Breast epithelium (tissue), 3 donors: Measurements from ENCODE around the gene SOS1.
"Not testable (repeated sequence)": the region's sequence is repeated elsewhere in the genome, so short reads cannot be mapped to it uniquely, and the experiment has no call there.

Experiments used
- POLR2A ChIP-seq: fragments of 450-650 bp; IDR thresholded peaks from one replicate; pipeline ENCODE4 v1.6.1; 2016; ENCODE audit warnings: antibody characterized with exemption, mild to moderate bottlenecking, moderate library complexity
- POLR2AphosphoS5 ChIP-seq, 3 donors: sonication (generic); formaldehyde crosslinking; IDR thresholded peaks; one replicate each; pipeline ENCODE4 v1.6.1; 2017; ENCODE audit warnings: antibody characterized with exemption in 3 of 3
- TF ChIP-seq, protein P1 (sequence below), 3 donors: fragments of 450-650 bp; IDR thresholded peaks; one replicate each; pipeline ENCODE4 v1.5.1; 2016 to 2017; ENCODE audit warnings: antibody characterized with exemption in 3 of 3, mild to moderate bottlenecking in 3 of 3, moderate library complexity in 3 of 3

DNA sequence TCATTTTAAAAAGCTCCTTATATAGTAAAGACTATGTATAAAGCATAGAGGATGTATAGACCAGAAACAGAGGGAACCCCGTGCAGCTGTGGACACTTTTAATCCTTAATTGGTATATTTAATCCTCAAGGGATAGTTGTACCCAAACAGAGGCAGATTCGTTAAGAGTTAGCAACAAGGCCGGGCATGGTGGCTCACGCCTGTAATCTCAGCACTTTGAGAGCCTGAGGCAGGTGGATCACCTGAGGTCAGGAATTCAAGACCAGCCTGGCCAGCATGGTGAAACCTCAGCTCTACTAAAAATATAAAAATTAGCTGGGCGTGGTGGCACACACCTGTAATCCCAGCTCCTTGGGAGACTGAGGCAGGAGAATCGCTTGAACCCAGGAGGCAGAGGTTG is 184.3 kb downstream of the SOS1 start:
- TF ChIP-seq, protein P1, sequence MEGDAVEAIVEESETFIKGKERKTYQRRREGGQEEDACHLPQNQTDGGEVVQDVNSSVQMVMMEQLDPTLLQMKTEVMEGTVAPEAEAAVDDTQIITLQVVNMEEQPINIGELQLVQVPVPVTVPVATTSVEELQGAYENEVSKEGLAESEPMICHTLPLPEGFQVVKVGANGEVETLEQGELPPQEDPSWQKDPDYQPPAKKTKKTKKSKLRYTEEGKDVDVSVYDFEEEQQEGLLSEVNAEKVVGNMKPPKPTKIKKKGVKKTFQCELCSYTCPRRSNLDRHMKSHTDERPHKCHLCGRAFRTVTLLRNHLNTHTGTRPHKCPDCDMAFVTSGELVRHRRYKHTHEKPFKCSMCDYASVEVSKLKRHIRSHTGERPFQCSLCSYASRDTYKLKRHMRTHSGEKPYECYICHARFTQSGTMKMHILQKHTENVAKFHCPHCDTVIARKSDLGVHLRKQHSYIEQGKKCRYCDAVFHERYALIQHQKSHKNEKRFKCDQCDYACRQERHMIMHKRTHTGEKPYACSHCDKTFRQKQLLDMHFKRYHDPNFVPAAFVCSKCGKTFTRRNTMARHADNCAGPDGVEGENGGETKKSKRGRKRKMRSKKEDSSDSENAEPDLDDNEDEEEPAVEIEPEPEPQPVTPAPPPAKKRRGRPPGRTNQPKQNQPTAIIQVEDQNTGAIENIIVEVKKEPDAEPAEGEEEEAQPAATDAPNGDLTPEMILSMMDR (IDR thresholded peaks at IDR 0.05): not testable (repeated sequence)
- not testable (repeated sequence) for TF ChIP-seq POLR2A; POLR2AphosphoS5 (IDR thresholded peaks at IDR 0.05)
